Right renal pelvis (tissue), 4 donors: Measurements from ENCODE around the gene RBM18. TPM values are rescaled to one million over a fixed set of nuclear protein-coding genes. Genes with fewer than 3 reads are reported as not detected.

Experiments used
- DNase-seq, 4 donors: peaks; one replicate each; pipeline ENCODE4 v3.0.0-alpha.2; 2013; ENCODE audit warnings: low read depth in 4 of 4, low spot score in 3 of 4, missing footprints in 1 of 4
- polyA plus RNA-seq, 4 donors: library from polyadenylated mRNA; unstranded; fragments of 120-200 nt; gene quantifications; one replicate each; pipeline ENCODE4 v1.2.1, GENCODE V29; 2013; ENCODE audit not compliant: insufficient read length in 4 of 4

RBM18 gene
- polyA plus RNA-seq, 4 donors = 33.9 to 41.9 (median 38.9) TPM

GRCh38 chr9:122225312-122226141, 39.1 kb downstream of the RBM18 start:
- DNase-seq = no peak

GRCh38 chr9:122223435-122223834, 41.2 kb downstream of the RBM18 start:
- no peak for DNase-seq

- no peak for DNase-seq
Observed at GRCh38 chr9:122222791-122223190, 41.8 kb downstream of the RBM18 start.

- no peak for DNase-seq
Observed at GRCh38 chr9:122221183-122221811, 43.3 kb downstream of the RBM18 start.

- no peak for DNase-seq
Observed at GRCh38 chr9:122220673-122221182, 43.9 kb downstream of the RBM18 start.

- DNase-seq = no peak
Observed at GRCh38 chr9:122219856-122220672, 44.6 kb downstream of the RBM18 start.

GRCh38 chr9:122218935-122219855, 45.4 kb downstream of the RBM18 start:
- no peak for DNase-seq

GRCh38 chr9:122218071-122218934, 46.3 kb downstream of the RBM18 start:
- no peak for DNase-seq

- no peak for DNase-seq
Observed at GRCh38 chr9:122217640-122218039, 47.0 kb downstream of the RBM18 start.

- no peak for DNase-seq
Observed at GRCh38 chr9:122216798-122217418, 47.7 kb downstream of the RBM18 start.

GRCh38 chr9:122216138-122216797, 48.4 kb downstream of the RBM18 start:
- no peak for DNase-seq

GRCh38 chr9:122215663-122216062, 49.0 kb downstream of the RBM18 start:
- no peak for DNase-seq

GRCh38 chr9:122214507-122214906, 50.1 kb downstream of the RBM18 start:
- no peak for DNase-seq

GRCh38 chr9:122213589-122214413, 50.8 kb downstream of the RBM18 start:
- DNase-seq = no peak

GRCh38 chr9:122213102-122213588, 51.5 kb downstream of the RBM18 start:
- DNase-seq = no peak

GRCh38 chr9:122212473-122213004, 52.1 kb downstream of the RBM18 start:
- no peak for DNase-seq

GRCh38 chr9:122209451-122209850, 55.2 kb downstream of the RBM18 start:
- no peak for DNase-seq
